ENCODE data around the gene ANK2.
"Not testable (repeated sequence)": the region's sequence is repeated elsewhere in the genome, so short reads cannot be mapped to it uniquely, and the experiment has no call there.

ANK2 gene

DNA sequence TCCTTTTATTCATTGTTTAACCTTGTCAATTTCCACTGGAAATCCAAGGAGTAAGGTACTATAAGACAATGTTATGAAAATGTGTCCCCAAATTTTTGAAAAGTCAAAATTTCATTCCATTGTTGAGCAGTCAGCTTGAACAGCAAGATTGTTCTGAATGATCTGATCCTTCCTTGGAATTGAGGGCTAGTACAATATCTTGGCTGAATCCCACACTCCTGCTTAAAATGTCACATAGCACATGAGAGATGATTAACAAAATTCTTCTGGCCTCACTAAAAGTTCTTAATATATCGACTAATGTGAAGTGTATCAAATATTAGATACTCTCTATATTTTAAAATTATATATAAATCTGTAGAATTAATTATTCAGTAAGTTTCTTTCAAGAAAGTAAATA, 104.8 kb downstream of the ANK2 start:
- no peak for DNase-seq

DNA sequence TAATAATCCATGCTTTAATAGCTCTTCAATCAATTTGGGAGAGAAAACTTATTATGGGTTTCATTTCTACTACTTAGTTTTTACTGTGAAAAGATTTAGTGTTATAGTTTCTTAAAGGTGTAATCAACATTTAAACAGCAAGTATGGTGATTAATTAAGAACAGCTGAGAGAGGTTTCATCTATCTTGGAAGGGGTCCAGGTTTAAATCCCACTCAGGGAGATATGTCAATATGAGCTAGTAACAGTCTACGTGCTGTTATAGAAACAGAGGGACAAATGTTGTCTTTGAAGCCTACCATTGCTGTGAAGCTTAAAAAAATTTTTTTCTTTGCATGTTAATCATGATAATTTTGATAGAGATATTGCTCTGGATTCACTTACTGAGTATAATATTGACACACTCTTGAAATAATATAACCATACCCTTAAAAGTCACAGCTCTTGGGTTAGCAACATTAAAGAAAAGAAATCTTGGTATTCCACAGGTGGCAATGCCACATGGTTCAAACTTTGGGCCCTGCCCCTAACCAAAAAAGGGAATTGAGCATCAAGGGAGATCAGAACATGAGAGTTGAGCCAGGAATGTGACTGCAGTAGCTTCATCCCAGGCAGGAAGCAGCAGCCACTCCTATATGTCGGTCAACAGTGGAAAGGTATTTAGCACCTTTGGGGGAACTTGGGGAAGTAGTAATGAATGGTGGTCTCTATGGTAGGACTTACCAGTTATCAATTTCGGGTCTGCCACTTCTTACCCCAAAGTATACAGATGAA, 107.8 kb downstream of the ANK2 start:
- no peak for DNase-seq

DNA sequence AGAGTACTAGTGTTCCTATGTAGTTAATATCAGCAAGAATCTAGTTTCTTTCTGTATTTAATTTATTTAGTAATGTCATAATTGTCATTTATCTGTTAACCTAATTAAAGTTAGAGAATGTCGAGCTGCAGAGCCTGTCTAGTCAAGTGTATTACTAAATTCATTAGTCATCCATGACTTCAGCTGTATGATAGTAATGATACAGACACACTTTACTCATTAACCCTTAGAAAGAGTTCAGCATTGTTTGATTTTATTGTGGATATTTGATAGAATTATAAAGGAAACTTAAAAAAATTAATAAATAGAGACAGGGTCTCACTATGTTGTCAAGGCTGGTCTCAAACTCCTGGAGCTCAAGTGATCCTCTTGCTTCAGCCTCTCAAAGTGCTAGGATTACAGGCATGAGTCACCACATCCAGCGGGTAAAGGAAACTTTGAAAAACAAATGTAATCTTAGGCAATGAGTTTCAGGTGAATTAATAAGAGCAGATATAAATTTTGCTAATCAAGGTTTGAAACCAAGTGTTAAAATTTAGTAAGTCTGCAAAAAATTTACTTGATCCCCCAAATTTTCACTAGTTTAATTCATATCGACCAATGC, 110.6 kb downstream of the ANK2 start:
- DNase-seq: no peak

DNA sequence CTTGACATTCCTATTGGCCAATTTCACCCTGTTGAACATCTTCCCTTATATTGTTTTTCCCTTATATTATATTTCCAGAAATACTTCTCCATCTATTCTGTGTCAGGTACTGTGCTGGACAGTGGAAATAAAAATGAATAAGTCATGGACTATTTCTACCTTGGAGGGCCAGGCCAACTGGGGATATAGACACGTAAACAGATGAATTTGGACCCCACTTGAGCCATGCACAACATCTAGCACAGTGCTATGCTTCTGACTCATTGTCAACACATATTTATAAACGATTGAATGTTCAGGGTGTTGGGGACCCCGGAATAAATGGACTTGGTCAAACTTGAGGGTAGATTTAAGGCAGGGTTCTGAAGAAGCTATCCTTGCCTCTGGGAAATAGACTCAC, 111.1 kb downstream of the ANK2 start:
- no peak for DNase-seq

DNA sequence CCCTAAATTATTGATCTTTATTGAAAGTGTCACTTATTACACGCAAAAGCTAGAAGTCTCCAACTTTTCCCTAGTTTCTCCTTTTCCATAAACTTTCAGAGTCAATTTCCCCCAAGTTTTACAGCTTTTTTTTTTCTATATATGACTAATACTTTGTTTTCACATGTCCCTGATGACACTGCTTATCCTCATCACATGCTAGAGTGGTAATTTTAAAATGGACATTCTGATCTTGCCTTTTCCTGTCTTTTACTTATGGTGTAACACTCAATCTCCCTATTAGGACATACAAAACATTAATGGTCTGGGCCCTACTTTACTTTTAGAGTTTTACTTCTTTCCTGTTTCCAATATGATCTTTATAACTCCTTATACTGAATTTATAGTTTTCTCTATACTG, 112.6 kb downstream of the ANK2 start:
- DNase-seq: no peak

DNA sequence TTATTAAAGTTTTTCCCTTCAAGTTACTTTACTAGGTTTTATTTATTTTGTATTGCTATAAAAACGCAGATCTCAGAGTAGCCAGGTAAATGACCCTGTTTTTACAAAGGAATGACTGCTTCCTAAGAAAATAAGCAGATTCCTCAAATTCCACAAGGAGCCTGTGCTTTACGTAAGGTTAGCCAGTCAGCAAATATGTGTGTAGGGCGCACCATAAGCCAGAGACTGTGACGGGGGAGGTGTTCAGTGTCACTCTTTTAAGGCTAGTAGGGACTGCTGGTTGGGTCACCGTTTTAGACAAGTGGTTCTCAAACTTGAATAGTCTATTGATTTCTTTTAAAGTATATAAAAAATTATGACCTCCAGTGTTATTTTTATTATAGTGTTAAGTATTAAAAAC, 119.9 kb downstream of the ANK2 start:
- no peak for DNase-seq

DNA sequence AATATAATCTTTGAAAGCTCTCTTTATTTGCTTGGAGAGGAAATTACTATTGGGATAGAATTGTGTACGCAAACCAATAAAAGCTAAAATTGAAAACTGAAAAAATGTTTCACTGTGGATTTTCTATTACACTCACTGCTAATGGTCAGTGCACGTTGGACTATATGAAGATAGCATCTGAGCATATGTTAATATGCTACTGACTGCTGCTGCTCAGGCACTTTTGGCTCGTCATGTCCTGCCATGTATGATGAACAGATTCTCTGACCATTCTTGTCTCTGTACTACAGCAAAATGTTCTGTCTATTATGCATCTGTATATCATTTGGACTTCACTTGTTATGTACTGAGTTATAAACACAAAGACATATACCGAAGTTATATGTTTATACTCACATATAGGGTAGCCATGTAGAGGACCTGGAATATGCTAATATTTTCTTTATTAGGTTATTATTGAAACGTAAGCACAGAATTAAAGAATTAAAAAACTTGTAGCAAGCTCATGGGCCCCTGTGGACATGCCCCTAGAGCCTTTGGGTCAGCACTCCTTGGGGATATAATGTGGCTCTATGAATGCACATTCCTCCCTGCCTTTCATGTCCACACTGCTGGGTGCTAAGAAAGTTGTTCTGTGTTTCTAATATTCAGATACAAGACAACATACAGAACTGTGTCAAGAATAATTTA, 120.8 kb downstream of the ANK2 start:
- no peak for DNase-seq

DNA sequence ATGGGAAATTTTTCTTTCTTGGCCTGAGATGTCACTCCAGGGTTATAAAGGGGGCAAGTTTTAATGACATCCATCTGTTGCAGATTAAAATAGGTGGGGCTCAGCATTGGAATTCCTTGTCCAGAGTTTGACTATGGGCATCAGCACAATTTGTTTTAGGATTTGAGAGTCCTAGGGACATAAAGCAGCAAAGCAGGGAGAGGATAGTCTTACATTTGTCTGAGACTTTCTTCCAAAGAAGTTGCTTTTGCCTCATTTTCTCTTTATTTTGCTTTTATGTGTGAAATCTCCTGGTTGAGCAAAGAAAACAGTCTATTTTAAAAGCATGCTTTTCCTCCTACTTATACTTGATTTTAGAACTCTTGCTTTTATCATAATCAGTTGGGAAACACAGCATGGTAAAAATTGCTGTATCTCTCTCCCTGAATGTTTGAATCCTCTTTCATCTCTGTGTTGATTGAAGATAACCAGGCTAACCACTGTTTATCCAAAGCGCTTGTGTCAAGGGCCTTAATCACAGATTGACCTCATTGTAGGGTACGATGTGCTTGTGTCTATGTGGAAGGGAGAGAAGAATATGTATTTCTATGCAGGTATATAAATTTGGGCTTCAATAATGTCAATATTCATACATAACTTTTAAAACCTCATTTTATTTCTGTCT, 121.5 kb downstream of the ANK2 start:
- no peak for DNase-seq

DNA sequence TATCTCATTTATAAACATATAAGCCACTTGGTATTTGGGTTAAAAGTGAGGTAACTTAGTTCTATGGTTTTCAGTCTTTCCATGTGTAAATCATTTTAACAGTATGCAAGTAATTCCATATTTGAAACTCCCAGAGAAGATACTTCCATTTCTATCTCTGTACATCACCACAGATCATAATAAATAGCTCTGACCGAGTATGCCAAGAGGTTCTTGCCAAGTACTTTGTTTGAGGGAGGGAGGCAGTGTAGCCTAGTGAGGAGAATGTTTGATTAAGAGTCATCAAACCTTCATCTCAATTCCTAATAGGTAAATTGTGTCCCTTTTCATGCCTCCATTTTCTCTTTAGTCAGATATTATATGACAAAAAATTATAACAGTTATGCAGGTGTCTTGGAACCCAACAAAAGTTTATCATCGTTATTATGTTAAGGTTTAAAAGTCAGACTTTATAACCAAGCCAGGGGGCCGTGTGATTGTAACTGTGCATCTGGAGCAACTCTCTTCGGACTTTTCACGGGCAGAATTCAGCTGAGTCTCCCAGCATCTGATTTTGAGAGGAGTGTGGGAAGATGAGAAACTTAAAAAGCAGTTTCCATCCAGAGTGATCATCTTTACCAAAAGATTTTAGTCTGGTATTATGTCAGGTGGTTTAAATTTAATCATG, 123.8 kb downstream of the ANK2 start:
- no peak for DNase-seq

DNA sequence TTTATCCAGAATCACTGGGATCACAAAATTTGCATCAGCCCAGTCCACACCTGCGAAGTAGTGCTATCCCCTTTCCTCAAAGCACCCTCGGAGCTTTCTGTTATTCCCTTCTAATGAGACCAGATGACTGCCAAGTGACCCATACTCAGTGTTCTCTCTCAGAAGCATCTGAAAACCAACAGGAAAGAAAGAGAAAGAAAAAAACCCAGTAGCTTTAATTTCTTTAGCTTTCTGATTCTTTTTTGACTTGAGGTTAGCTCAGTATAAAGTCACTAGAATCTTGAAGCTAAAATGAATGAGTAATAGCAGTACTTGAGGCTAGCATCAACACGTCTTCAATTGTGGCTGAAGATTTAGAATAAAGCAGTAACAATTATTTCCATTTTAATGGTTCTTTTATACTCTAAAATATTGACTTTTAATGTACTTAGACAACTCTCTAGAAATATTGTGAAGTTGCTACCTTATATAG, 124.4 kb downstream of the ANK2 start:
- no peak for DNase-seq

DNA sequence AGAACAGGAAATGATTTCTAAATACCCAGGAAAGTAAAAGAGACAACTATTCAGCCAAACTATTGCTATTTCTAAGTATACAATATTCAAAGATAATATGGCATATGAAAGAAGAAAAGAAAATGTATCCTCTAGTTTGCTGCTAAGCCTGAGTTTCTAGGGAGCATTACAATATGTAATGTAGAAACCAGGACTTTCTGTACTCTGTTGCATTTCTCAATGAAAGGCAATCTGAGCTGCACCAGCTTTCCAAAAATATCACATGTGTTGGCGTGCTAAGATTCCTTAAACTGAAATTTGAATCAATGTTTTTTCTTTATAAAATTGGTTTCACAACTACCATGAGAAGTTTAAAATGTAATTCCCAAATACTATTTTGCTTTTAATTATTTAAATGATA, 129.6 kb downstream of the ANK2 start:
- no peak for DNase-seq

DNA sequence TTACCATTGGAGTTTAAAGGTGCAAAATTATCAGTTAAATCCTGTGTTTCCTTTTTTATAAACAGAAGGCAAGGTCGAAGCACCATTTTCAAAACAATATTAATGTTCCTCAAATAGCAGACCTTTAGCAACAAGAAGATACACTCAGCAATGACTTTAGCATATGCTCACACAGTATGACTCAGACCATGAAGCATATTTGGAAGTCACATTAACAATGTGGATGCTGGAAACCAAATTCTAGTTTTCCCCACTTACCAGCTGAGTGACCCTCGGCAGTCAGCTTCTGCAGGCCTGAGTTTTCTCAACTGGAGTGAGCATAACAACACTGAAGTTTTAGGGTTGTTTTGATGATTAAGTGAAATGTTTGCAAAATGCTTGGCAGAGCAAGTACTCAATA, 130.5 kb downstream of the ANK2 start:
- no peak for DNase-seq

DNA sequence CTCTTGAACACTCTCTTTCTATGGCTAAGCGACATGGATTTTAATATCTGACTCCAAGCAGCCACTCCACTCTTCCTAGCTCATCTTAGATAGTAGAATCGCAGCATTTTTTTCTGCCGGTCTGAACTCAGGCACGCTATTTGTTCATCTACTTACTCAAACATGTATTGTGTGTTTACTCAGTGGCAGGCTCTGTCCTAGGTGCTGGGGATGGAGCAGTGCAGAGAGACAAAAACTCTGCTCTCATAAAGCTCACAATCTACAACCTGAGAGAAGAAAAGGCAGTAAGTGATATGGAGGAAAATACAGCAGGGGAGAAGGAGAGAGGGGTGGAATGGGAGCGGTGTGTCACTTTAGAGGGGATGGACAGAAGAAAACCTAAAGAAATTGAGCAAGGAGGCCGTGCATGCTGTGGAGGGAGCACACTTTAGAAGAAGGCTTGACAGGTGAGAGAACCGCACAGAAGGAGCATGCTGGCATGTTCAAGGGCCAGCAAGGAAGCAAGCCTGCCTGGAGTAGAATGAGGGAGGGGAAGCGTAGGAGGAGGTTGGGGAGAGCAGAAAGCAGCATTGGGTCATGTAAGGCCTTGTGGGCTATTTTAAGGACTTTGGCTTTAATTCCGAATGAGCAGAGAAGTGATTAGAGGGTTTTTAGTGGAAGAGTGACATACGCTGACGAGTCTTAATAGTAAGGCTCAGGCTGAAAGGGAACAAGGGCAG, 132.0 kb downstream of the ANK2 start:
- DNase-seq: no peak

DNA sequence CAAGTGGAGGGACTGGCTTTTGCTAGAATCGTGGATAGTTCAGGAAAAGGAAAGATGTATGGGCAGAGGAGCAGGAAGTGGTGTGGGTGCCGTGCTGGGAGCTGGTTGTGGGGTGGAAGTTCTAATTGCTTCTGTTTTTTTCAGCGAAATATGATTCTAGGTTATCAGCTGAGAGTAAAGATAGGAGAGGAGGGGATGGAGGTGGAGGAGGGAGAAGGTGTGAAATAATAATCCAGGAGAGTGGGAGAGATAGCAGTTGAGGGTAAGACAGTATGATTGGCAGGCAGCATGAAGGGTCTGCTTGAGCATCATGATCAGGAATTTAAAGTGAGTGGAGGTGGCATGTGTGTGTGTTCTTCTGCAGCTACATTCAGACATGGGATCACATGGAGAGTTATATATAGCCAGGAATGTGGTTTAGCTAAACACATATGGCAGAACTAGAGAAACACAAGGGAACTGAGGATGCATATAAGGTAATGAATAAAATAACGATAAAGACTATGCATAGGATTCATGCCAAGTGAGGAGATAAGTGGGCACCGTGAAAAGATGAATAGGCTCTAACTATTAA, 133.7 kb downstream of the ANK2 start:
- DNase-seq: no peak

DNA sequence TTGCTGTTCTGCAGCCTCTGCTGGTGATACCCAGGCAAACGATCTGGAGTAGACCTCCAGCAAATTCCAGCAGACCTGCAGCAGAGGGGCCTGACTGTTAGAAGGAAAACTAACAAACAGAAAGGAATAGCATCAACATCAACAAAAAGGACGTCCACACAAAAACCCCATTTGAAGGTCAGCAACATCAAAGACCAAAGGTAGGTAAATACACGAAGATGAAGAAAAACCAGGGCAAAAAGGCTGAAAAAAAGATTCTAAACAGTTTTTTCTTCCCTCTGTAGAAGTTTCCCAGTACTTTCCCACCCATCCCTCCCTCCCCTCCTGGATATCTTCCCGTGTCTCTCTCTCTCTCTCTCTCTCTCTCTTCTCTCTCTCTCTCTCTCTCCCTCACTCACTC, 136.8 kb downstream of the ANK2 start:
- DNase-seq: not testable (repeated sequence)

DNA sequence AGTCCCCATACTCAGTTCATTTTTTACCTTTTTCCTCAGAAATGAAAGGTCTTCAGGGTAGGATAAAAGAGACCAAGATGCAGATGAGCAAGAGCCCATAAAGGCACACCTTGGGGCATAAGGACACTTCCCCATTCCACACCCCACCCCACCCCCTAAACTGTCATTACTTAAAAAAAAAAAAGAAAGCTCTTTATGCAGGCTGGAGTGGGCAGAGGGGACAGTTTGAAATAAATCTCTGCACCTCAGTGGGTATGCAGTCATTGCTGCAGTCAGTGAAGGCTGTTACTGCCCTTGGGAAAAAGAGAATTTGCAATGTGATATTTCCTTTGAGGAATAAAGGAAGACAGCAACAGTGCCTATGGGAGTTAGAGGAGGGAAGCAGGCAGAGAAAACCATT, 137.5 kb downstream of the ANK2 start:
- no peak for DNase-seq

DNA sequence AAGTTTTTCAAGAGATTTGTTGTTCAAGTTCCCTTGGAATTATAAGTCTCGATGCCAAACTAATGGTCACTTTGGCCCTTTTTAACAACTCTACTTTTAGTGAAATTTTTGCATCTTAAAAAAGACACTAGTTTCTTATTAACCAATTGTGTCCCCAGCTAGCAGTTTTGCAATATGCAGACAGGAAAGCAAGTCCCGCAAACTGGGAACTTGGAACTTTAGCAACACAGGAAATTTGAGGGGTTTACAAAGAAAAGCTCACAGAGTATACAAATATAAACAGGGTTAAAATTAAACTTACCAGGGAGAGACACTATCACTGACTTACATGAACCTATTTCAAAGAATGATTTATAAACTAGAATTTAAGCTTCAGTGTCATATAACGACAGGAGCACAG, 137.9 kb downstream of the ANK2 start:
- no peak for DNase-seq

DNA sequence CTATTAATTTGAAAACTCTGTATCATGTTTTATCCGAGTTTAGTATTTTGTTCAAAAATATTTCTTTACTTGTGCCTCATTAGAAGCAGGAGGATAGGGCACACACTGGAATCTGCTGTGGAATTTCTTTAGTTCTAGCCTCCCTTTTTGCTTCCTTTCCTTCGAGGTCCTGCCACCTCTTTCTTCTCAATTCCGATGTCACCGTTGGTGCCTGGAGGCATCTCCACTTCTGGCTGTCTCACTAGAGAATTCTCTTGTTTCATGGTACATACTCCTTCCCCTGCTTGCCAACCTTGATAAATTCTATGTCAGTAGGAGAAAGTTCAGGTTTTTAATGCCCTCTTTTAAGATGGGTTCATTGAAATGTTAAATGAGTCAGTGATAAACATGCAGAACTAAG, 140.1 kb downstream of the ANK2 start:
- no peak for DNase-seq

DNA sequence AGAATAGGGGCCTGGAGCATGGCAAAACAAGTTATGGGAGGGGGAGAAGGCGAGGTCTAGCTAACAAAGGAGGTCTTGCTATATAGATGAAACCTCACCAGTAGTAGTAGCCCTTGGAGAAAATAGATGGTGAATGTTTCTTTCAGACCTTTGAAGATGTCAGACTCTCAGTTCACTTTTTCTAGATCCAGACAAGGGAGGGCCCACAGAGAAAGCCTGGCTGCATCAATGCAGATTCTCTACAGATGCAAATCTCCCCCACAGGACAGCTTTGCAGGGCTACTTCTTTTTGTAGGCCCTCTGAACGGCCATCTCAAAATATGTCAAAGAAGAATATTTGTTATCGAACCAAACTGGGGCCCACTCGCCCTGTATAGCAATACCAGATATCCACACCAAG, 159.7 kb downstream of the ANK2 start:
- DNase-seq: no peak

DNA sequence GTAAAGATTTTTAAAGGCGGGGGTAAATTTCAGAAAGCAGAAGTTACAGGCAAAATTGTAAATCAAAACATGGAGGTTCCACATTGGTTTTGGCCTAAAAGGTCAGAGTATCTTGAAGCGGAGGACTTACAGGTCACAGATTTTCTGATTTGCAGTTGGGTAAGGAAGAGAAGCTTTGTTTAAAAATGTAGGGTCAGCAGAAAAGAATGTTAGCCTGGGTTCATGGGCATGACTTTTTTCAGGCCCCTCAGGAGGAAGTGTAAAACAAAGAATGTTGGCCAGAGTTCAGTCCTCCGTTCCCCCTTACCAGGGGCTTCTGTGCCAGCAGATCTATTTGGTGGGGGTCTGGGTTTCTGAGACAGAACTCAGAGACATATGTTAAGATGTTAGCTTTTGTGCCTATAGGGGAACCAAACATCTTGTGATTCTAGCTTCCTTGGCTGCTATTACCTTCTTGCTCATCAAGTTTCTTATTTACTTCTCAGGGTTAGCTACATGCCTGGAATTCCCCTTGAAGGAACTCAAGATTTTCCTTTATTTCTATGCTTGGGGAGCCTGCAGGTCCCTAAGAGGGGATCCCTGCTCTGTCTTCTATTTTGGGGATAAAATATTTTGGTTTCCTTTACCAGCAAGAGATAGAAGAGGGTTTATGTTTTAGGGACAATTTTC, 160.3 kb downstream of the ANK2 start:
- DNase-seq: no peak

DNA sequence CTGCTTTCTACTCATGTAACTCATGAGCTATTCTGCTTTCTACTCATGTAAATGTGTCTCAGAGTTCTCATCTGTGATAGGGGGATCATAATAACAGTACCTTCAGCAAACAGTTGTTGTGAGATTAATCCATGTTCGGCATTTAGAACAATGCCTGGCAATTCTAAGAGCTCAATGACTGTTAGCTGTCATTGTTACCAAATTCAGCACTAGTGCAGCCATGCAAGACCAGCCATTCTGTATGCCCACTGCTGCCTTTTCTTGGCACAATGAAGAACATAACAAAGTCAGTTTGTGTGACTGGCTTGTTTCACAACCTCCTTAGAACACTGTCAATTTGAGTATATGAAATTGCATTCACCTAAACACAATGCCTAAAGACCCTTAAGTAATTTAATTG, 163.2 kb downstream of the ANK2 start:
- DNase-seq: no peak

DNA sequence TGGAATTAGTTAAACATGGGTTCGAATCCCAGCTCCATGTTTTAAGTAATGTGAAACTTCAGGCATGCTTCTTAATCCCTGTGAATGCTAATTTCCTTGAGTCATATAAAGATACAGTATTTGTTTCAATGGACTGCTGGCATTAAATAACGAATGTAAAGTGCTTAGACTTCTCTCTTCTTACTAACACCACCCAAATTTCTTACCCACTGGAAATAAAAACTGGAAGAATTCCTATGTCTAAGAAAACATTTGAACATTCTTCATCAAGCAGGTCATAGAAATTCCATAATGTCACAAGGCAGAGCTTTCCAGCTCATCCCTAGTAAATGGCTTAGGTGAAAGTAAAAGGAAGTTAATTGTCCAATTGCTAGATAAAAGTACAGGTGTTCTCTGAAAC, 172.5 kb downstream of the ANK2 start:
- DNase-seq: no peak
